ENCODE results near the gene COL26A1.

COL26A1 gene

DNA sequence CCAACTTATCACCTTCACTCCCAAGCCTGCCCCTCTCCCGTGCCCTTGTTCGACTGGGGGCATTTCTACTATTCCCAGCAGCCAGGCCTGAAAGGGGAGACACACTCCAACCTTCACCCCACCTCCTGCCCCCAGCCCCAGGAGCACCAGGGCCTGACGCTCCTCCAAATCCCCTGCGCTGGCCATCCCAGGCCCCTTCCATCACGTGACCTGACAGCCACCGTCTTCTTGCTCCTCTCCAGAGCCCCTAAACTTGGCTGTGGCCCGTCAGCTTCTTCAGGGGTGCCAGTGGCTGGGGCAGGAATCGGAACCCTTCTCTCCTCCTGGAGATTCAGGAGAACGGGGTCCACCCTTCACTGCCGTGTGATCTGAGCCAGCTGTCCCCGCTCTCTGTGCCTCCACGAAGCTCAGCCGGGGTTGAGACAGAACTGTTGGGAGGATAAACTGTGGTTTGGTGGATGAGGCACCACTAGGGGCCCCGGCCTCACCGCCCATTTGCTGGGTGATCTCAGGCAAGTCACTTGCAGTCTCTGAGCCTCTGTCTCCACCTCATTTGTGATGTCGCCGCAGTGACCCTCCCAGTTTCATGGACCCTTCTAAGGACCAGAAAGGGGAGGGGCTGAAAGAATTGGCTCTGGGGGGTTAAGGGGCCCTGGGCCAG lies 175.4 kb downstream of the COL26A1 start:
- CTCF ChIA-PET = interaction anchor here (1.1 to 1.7 kb wide), 6 partner anchors 11 to 732 kb away, joined by 3 to 7 read pairs (median 4); partner anchors contain the start of genes COL26A1 and IFT22
- POLR2A ChIA-PET = no interaction called here

DNA sequence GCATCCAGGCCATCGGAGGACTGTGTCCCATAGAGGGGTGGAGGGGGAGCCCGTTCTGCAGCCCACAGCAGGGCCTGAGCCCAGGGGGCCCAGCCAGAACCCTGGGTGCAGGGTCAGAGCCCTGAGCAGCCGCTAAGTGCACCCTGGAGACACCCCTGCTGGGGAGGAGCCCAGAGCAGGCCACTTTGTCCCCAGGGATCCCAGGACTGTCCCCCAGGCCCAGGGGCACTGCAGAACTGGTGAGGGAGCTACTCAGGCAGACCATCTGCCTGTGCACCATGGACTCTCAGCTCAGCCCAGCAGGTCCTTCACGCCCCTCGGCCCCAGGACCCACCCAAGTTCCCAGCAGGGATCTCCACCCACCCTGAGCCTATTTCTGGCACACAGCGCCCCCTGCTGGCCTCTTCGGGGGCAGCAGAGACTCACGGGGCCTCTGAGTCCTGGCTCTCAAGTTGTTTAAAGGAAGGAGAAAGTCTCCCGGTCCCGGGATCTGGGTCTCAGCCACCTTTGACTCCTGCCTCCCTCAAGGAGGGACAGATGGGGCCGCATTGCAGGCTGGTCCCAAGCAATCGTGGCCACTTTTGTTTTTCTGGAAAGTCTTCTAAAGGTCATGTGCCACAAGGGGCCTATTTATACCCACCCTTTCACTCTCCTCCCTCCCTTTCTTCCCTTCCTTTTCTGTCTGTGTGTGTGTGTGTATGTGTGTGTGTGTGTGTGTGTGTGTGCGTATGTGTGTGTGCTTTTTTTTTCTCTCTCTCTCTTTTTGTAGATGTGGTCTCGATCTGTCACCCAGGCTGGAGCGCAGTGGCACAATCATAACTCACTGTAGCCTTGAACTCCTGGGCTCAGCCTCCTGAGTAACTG lies 176.2 kb downstream of the COL26A1 start:
- TF ChIP-seq, protein P1, sequence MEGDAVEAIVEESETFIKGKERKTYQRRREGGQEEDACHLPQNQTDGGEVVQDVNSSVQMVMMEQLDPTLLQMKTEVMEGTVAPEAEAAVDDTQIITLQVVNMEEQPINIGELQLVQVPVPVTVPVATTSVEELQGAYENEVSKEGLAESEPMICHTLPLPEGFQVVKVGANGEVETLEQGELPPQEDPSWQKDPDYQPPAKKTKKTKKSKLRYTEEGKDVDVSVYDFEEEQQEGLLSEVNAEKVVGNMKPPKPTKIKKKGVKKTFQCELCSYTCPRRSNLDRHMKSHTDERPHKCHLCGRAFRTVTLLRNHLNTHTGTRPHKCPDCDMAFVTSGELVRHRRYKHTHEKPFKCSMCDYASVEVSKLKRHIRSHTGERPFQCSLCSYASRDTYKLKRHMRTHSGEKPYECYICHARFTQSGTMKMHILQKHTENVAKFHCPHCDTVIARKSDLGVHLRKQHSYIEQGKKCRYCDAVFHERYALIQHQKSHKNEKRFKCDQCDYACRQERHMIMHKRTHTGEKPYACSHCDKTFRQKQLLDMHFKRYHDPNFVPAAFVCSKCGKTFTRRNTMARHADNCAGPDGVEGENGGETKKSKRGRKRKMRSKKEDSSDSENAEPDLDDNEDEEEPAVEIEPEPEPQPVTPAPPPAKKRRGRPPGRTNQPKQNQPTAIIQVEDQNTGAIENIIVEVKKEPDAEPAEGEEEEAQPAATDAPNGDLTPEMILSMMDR (IDR thresholded peaks at IDR 0.05; ENCODE audit: control extremely low read depth, extremely low read depth, low read depth, missing control alignments) = peak; percentile 90
- ChIA-PET CTCF (interaction anchor here (1.1 to 1.7 kb wide), 6 partner anchors 12 to 732 kb away, joined by 3 to 7 read pairs (median 4); partner anchors contain the start of genes COL26A1 and IFT22), POLR2A (no interaction called here)
- DNase-seq (ENCODE audit: extremely low spot score) = peak; percentile 83

More for the DNA sequence above, 175.4 kb downstream of the COL26A1 start:
- DNase-seq (ENCODE audit: extremely low spot score) = no peak
- TF ChIP-seq, protein P1 (IDR thresholded peaks at IDR 0.05; ENCODE audit: control extremely low read depth, extremely low read depth, low read depth, missing control alignments) = no peak

DNA sequence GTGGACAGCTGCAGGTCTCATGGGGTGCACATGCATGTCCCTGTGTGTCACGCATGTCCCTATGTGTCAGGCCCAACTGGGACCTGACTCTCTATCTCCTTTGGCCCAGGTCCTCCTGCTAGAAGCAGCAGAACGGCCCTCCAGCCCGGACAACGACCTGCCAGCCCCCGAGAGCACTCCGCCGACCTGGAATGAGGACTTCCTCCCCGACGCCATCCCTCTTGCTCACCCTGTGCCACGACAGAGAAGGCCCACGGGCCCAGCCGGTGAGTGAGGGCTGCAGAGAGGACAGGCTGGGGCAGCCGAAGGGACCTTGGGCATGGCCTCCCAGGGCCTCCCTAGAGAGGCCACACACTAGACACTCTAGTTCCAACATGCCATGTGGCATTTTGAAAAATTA lies 177.1 kb downstream of the COL26A1 start:
- DNase-seq (ENCODE audit: extremely low spot score) = no peak
- ChIA-PET CTCF (interaction anchor here (1.1 to 1.6 kb wide), 4 partner anchors 12 to 734 kb away, joined by 3 to 12 read pairs (median 6); no protein-coding TSS in a partner anchor), POLR2A (no interaction called here)
- TF ChIP-seq, protein P1 (IDR thresholded peaks at IDR 0.05; ENCODE audit: control extremely low read depth, extremely low read depth, low read depth, missing control alignments) = no peak

DNA sequence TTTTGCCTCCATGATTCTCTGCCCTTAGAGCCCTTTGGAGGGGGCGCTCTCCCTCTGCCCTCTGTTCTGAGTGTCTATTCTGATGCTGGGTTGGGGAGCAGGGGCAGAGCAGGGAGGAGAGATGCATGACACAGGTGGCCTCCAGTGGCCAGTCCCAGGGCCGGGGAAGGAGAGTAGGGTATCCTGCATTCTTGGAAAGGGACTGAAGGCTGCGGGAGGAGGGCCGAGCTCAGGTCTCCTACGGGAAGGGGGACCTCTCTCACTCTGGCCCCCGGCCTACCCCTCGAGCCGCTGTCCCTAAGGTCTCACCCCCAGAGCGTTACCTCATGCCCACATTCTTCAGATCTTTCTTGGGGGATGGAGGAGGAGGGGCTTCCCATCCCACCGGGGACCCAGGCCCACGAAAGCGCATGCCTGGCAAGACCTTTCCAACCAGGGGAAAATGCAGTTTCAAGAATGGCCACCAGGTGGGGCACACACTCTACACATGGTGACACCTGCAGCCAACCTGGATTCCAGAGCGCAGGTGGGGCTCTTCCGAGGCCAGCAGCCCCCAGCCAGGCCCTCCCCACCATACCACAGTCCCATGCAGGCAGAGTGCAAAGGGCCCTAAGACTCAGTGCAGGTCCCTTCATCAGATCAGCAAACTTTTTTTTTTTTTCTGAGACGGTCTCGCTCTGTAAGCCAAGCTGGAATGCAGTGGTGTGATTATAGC lies 180.0 kb downstream of the COL26A1 start:
- peak; percentile 76 for DNase-seq (ENCODE audit: extremely low spot score)
- CTCF ChIA-PET = interaction anchor here (0.6 to 4.6 kb wide), 26 partner anchors 7 to 844 kb away, joined by 3 to 72 read pairs (median 4); no protein-coding TSS in a partner anchor
- TF ChIP-seq, protein P1 (IDR thresholded peaks at IDR 0.05; ENCODE audit: control extremely low read depth, extremely low read depth, low read depth, missing control alignments) = peak; percentile 82
- POLR2A ChIA-PET = interaction anchor here (0.6 kb wide), 2 partner anchors 36 to 131 kb away, joined by 3 to 4 read pairs; no protein-coding TSS in a partner anchor

DNA sequence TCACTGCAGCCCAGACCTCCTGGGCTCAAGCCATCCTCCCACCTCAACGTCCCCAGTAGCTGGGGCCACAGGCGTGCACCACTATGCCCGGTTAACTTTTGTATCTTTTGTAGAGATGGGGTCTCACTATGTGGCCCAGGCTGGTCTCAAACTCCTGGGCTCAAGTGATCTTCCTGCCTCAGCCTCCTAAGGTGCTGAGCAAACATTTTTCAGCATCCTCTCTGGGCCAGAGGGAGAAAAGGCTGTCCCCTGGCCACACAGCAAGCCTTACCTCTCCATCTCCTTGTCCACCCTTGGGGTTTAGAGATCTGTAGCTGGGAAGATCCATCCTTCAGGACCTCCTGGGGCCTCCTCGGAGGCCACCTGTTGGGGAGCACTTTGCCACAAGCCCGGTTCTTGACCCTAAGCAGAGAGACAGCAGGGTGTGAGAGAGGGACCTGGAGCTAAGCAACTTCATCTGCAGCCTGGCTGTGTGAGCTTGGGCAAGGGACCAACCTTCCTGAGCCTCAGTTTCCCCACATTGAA lies 180.6 kb downstream of the COL26A1 start:
- DNase-seq (ENCODE audit: extremely low spot score) = no peak
- CTCF ChIA-PET = interaction anchor here (0.9 to 4.6 kb wide), 18 partner anchors 8 to 844 kb away, joined by 3 to 72 read pairs (median 4); no protein-coding TSS in a partner anchor
- POLR2A ChIA-PET = interaction anchor here (0.6 kb wide), 2 partner anchors 35 to 132 kb away, joined by 3 to 4 read pairs; no protein-coding TSS in a partner anchor
- TF ChIP-seq, protein P1 (IDR thresholded peaks at IDR 0.05; ENCODE audit: control extremely low read depth, extremely low read depth, low read depth, missing control alignments) = no peak

Data from GM10248 (cell line).